SK-MEL-5 (cell line): ENCODE measurements around the gene METAP1D. TPM values are rescaled to one million over a fixed set of nuclear protein-coding genes. Genes with fewer than 3 reads are reported as not detected.

Experiments
- DNase-seq: peaks from one replicate; pipeline ENCODE4 v3.0.0-alpha.2; 2016; ENCODE audit warnings: low read depth, low spot score
- in situ Hi-C: cut with HindIII; loops from 2 replicates; pipeline ENCODE4 v1.10.0; 2016; ENCODE audit warnings: low sequenced_read_pairs, high pct_unique_total_duplicates, low pct_unique_long_range_greater_than_20kb
- total RNA-seq: library from RNA; depleted of rRNA; stranded (reverse); fragments of >200 nt; shearing (Covaris generic); gene quantifications from 2 replicates; pipeline ENCODE4 v1.2.3, GENCODE V29; 2014

METAP1D gene
- total RNA-seq, 1 experiment from 2014 or later: 10.8 TPM

DNA sequence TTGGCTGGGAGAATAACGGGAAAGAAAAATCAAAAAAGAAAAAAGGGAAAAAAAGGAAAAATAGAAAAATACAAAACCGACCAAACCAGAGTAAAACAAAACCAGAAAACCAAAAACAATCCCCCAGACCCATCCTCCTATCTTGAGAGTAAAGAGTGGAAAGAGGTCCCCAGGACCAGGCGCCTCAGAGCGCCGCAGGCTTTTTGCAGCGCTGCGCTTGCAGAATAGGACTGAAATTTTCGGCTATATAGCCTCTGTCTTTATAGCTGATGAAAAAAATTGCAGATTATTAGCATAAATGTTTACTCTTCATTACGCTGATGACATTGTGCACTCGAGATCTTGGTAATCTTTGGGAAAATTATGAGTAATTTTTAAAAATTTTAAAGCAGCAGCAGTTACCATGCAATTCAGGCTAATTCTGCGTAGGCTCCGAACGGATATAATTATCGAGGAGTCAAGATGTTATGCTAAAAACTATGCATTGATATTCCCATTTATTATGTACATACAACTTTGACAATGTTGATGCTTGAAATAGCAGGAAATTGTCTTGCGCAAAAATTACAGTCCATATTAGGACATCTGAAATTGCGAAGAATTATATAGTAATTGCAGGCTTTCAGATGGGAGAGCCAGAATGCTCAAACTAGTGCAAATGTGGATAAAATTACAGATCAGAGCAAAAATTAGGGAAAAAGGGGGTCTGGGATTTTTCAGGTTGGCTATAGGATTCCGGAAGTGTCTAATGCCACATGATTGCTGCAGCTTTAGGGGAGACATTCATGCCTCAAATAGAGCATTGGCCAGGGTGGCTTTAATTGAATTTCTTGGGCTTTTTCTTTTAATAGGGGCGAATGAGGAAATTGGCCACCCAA is 93.9 kb downstream of the METAP1D start:
- no peak for DNase-seq
- in situ Hi-C loops: loop anchor here (25.0 kb wide), 1 partner anchor 131 kb away; no protein-coding TSS in a partner anchor

DNA sequence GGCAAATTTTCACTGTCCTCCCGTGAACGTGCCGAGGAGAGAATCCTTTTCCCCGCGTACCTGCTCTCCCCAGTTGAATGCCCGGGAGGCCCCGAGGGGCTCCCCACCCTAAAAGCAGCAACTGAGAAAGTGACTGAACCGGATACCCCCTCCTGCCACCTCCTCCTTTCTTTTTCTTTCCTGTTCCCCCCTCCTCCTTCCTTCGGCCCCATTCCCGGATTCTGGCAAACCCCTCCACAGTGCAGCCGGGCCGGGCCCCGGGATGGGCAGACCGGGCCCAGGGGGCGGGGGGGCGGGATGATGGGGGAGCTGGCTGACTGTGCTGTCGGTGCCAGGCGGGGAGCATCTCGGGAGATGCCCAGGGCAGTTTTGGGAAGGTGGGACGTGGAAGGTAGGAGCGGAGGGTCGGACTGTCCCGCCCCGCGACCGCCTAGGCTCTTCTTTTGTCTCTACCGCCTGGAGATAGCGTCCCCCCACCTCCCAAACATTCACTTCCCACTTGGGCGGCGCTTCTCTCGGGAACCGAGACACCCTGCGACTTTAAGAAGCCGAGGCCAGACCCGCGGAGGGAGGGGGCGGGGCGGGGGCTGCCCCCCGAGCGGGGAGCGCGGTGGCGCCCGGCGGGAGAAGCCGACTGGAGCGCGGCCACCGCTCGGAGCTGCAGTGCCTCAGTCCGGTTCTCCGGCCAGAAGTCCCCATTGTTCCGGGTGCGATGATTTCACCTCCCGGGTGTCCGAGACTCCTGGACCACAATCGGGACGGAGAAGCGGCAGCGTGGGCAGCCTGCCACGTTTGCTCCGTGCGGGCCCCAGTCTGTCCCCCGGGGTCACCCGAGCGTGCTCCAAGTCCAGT is 94.8 kb downstream of the METAP1D start:
- DNase-seq: no peak
- in situ Hi-C loops: loop anchor here (25.0 kb wide), 1 partner anchor 132 kb away; no protein-coding TSS in a partner anchor

DNA sequence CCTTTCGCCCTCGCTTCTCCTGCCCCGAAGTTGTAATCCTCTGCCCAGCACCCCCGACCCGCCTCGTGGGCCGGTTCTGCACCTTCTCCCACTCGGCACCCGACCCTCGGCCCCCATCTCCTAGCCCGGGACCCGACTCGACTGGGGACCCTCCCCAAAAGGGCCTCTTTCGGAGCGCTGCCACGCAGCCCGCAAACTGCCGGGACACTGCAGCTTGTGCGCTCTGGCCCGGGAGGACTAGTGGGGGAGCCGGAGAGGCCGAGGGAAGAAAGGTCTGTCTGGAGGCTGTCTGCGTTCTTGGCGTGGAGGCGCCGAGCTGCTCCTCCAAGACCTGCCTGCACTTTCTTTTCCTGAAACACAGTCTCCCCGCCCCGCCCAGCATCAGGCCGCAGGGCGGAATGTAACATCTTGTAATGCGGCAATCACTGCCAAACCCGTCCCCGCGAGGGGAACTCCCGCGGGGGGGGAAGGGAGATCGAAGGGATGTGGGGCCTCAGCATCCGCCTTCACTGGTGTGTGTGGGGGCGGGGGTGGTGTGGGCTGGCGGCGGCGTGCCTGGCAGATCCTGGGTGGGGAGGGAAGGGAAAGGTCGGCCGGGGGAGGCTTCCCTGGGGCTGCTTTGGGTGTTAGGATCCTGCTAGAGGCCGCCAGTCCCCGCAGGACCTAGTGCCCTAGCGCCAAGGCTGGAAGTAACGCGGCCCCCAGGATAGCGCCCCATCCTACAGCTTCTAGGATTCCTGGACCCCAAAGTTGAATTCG is 95.6 kb downstream of the METAP1D start:
- DNase-seq: peak; percentile 63
- in situ Hi-C loops: loop anchor here (25.0 kb wide), 1 partner anchor 133 kb away; no protein-coding TSS in a partner anchor

DNA sequence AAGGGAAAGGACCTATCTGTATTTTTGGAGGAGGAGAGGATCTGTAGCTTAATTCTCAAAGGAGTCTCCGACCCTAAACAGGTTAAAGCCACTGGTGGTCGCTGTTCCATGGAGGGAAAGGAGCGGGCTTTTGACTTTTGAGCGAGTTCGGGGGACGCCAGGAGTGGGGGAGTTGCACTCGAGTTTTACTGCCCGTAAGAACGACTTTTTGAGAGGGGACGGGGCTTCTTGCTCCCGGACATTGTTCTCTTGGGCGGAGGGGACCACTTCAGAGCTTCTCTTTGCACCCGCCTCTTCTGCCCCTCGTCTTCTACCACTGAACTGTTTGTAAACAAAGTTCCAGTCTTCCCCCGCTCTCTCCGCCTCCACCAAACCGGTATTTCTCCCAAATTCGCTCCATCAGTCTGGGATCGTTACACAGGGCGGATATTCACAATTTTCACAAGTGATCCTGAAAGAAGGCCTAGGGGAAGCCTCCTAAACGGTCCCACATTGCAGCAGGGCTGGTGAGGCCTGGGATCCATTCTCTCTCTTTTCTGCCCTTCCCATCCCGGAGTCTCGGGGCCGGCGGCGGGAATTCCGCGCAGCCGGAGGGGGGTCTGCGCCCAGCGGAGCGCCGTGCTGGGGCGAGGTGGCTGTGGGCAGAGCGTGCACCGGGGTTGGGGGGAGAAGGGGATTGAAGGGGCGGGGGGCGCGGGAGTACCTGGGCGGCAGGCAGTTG is 96.3 kb downstream of the METAP1D start:
- in situ Hi-C loops: loop anchor here (25.0 kb wide), 1 partner anchor 134 kb away; no protein-coding TSS in a partner anchor
- DNase-seq: no peak

DNA sequence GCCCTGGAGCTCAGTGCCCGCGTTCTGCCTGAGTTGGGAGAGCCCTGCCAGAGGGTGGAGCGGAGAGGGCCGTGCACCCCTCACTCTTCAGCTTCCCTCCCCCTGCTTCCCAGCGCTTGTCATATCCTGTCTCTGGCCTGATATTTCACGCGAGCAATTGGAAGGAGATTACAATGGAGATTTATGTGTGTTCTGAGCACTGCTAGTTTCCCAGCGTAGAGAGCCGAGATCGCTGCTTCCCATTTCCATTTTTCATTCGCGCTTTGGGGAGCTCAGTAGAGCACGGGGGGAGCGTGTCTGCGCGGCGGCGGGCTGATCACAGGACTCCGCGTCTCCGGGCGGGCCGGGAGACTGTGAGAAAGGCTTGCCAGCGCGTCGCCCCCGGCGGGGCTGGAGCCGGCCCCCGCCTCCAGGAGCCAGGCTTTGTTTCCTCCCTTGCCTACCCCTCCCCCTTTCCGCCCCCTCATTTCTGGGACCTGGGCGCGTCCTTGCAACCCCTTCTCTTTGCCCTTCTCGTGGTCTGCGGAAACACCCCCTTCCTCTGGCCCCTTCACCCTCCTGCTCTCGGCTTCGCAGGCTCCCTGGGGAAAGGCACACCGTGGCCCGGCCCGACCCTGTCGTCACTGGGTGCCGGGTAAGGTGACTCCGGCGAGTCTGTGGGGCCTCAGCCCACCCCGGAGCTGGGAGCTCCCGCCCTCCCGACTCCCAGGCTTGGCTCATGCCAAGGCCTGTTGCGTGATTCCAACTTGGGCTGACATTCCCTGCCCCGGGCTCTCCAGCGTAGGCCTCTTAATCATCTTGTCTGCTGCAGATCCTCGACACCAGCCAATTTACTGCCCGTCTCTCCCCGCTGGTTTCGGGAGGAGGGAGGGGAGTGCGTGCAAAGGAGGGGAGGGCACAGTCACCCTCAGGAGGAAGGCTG is 97.1 kb downstream of the METAP1D start:
- in situ Hi-C loops: loop anchor here (25.0 kb wide), 1 partner anchor 135 kb away; no protein-coding TSS in a partner anchor
- peak; percentile 70 for DNase-seq

DNA sequence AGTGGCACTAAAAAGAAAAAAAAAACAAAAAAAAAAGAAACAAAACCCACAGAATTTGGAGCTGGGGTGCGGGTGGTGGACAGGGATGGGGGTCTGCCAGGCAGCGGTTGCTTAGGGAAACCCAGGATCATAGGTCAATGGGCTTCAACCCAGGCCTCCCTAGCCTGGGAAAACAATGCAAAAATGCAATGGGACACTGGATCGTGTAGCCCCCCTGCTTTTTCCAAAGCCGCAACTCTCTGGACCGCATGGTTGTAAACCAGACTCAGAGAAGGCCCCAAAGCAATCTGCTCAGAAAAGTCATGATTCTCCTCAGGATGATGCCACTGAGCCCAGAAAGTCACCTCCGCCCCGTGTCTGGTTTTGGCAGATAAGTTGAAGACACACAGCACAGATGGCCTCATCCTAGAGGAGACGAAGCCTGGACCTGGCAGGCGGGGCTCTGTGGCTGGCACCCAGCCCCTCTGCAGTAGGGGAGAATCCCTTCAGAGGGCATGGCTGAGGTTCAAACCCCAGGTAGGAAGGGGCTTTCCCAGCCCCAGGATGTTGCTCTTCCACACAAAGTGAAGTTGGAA is 97.9 kb downstream of the METAP1D start:
- in situ Hi-C loops: loop anchor here (25.0 kb wide), 1 partner anchor 135 kb away; no protein-coding TSS in a partner anchor
- DNase-seq: no peak

DNA sequence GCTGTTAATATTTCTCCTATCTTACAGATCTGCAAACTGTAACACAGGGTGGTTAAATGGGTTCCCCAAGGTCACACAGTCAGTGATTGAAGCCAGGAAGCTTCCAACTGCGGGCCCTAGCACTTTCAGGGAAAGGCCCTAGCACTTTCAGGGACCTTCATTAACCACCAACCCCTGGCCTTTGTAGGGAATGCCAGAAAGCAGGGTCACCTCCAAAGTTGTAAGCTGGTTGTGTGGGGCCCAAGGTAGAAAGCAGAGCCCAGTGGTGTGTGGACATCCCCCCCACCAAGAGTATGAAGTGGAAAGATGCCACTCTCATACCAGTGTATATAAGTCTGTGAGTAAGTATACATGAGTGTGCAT is 98.5 kb downstream of the METAP1D start:
- no peak for DNase-seq
- in situ Hi-C loops: loop anchor here (25.0 kb wide), 1 partner anchor 136 kb away; no protein-coding TSS in a partner anchor

DNA sequence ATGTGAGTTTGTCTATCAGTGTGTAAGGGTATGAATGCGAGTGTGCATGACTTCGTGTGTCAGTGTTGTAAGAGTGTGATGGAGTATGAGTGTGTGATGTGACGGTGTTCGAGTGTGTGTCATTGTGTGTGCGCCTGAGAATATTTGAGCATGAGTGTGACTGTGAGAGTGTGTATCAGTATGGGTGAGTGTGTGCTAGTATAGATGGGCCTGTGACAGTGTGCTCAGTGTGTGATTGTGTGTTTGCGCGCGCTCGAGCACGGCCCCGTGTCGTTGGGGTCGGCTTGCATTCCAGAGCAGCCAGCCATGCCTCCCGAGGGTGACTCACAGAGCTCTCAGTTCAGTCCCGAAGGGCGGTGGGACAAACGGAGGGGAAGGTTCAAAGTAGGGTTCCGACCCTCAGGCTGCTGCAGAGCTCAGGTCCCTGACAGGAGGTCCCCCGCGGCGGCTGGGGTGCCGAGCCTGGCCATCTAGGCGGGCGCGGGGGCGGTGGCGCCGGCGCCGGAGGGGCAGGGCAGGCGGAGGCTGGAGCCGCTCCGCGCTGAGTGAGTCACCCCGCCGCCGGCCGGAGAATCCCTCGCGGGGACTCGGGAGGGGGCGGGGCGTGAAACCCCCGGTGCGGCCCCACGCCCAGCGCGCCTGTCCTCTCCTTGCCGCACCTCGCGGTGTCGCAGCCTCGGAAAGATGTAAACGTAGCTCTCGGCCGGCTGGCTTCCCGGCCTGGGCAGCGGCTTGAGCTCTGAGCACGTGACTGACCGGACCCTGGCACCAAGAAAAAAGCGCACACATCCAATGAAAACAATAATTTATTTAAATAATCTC is 99.1 kb downstream of the METAP1D start:
- in situ Hi-C loops: loop anchor here (25.0 kb wide), 1 partner anchor 137 kb away; no protein-coding TSS in a partner anchor

DNA sequence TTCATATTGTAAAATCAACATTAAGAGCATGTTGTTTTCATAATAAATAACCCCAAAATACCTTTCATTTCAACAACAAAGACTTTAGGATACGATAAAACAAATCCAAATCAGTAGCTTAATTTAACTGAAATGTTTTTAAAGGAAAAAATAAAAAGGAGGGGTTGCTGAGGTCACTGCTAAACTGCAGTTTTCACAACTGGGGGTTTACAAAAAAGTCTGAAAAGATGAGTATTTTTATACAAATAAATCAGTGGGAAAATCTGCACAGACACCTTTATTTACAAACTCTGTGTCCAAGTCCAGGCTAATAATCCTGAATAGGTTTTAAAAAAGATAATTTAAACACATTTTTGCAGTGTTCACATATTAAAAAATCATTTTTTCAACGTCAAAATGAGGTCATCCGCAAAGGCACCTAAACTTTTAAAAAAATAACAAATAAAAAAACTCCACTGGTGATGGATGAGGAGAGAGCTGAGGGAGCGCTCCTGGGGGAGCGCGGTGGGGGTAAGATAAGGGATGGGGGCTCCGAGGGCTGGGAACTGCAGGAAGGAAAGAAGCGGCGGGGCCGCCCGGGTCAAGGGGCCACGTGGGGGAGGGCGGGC is 99.8 kb downstream of the METAP1D start:
- in situ Hi-C loops: loop anchor here (25.0 kb wide), 1 partner anchor 137 kb away; no protein-coding TSS in a partner anchor
- DNase-seq: no peak

More for the DNA sequence above, 99.1 kb downstream of the METAP1D start:
- DNase-seq: peak; percentile 50

DNA sequence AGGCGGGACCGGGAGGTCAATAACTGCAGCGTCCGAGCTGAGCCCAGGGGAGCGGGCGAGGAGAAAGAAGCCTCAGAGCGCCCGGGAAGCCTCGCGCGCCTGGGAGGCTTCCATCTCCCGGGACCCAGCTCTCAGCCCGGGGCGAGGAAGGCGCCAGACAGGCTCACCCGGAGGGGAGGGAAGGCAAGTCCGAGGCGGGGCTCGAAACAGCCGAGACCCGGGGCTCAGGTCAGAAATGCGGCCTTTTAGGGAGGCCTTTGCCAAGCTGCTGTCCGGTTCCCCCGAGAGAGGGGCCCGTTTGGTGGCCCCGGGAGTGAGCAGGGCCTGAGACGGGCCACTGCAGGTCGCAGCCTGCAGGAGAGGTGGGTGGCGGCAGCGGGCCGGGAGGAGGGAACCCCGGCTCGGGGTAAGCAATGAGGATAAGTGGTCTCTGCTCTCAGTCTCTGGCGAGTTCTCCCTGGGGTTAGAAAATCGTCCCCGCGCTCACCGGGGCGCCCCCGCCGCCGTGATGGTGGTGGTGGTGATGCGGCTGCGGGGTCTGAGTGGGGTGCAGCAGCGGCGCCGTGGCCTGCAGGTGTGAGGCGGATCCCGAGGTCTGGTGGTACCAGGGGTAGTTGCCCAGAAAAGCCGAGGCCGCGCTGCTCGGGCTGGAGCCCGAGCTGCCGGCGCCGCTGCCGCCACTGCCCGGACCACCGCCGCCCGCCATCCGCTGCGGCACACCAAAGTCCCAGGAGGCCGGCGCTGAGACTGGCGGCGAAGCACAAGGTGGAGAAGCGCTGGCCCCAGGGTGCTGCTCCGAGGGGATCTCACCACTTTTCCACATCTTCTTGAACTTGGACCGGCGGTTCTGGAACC is 100.6 kb downstream of the METAP1D start:
- in situ Hi-C loops: no loop called here
- DNase-seq: no peak

DNA sequence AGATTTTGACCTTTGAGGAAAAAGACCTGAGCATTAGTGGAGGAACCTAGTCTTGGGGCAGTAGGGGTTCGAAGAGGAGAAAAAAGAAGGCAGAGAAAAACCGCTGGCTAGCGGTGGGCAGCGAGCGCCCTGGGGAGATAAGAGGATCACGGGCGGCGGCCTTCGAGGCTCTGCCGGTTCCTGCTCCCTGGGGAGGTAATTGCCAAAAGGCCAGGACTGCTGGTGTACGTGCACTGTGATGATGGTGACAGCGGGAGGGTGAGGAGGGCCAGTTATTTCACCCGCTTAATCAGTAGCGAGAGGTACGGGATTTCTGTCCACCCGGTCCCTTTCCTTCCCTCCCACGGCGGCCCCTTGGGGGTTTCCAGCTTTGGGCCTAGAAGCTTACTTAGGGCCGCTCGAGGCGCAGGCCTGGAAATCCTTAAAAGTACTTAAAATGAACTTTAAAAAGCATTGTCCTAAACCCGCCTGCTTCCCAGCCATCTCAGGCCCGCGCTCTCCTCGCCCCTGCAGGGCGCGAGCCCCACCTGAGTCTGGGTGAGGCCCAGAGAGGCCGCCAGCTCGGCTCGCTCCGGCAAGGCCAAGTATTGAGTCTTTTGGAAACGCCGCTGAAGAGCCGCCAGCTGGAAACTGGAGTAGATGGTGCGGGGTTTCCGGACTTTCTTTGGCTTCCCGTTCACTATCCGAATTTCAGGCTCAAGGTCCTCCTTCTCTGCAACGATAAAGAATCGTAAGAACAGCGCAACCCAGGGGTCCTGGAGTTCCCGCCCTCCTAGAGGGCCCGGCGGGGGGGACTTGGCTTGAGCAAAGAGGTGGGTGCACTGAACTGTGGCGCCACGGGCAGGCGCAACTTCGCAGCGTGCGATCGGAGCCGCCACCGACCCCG is 101.4 kb downstream of the METAP1D start:
- in situ Hi-C loops: no loop called here
- peak; percentile 13 for DNase-seq

DNA sequence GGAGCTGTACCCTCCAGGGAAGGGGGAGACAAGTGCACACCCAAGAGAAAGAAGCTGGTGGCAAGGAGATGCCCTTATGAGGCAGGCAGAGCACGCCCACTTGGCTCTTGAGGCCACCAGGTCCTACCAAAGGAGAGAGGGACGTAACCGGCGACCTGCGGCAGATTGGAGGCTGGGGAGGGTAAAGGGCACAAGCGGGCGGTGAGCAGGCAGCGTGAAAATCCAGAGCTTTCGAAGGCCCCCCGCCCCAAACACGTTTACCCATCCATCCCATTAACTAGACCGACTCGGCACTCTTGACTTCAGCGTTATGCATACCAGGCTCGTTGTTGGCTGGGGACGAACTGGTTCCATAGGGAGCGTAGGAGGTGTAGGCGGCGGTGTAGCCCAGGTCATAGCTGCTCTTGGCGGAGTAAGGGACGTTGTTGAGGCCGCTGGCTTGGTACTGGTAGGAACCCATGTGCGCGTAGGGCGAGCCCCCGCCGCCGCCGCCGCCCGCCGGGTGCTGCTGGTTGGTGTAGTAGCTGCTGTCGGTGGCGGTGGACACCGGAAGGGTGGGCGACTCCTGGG is 102.2 kb downstream of the METAP1D start:
- DNase-seq: peak; percentile 17
- in situ Hi-C loops: no loop called here
